Heart right ventricle (tissue), 16 donors: ENCODE measurements around the gene KCNH4. TPM values are rescaled to one million over a fixed set of nuclear protein-coding genes. Genes with fewer than 3 reads are reported as not detected.
"Not testable (repeated sequence)": the region's sequence is repeated elsewhere in the genome, so short reads cannot be mapped to it uniquely, and the experiment has no call there.

Experiments used
- ATAC-seq, 8 donors: fragments of 200-7000 bp; cut with Tn5 transposase; one replicate each; pipeline ENCODE4 v1.9.1; 2020; ENCODE audit warnings: mild to moderate bottlenecking in 8 of 8, moderate library complexity in 8 of 8, moderate number of reproducible peaks in 1 of 8
- DNase-seq, 2 donors: peaks; one replicate each; pipeline ENCODE4 v3.0.0-alpha.2; 2020
- H3K27ac ChIP-seq, 10 donors: fragments of 200-600 bp; sonication (generic) in 2 of 10; one replicate each; pipeline versions ENCODE4 v1.5.0 to v1.8.0; 2020 to 2022; ENCODE audit warnings: mild to moderate bottlenecking in 3 of 10
- H3K27me3 ChIP-seq, 7 donors: fragments of 200-600 bp; one replicate each; pipeline ENCODE4 v1.8.0; 2021 to 2022; ENCODE audit warnings: mild to moderate bottlenecking in 2 of 7
- H3K36me3 ChIP-seq, 9 donors: fragments of 200-600 bp; sonication (generic) in 1 of 9; one replicate each; pipeline versions ENCODE4 v1.5.0 to v1.8.0; 2020 to 2022; ENCODE audit warnings: mild to moderate bottlenecking in 2 of 9
- H3K4me1 ChIP-seq, 9 donors: fragments of 200-600 bp; sonication (generic) in 1 of 9; one replicate each; pipeline versions ENCODE4 v1.5.0 to v1.8.0; 2020 to 2022; ENCODE audit warnings: mild to moderate bottlenecking in 4 of 9
- H3K4me3 ChIP-seq, 10 donors: fragments of 200-600 bp; sonication (generic) in 2 of 10; one replicate each; pipeline versions ENCODE4 v1.5.0 to v1.8.0; 2020 to 2022; ENCODE audit warnings: mild to moderate bottlenecking in 7 of 10, moderate library complexity in 2 of 10
- H3K9me3 ChIP-seq, 11 donors: fragments of 200-600 bp in 10 of 11; sonication (generic) in 2 of 11; one replicate each; pipeline versions ENCODE4 v1.5.0 to v1.8.0; 2013 to 2022; ENCODE audit warnings: mild to moderate bottlenecking in 2 of 11, control low read depth in 1 of 11, moderate library complexity in 1 of 11
- CTCF ChIP-seq, 9 donors: fragments of 200-600 bp; sonication (generic) in 2 of 9; IDR thresholded peaks; one replicate each; pipeline versions ENCODE4 v1.5.0 to v1.8.0; 2021 to 2022; ENCODE audit warnings: antibody characterized with exemption in 9 of 9, mild to moderate bottlenecking in 5 of 9, moderate library complexity in 1 of 9
- WGBS, 2 donors: extraction: QIAGEN DNeasy Blood & Tissue Kit; methylation state at CpG; one replicate each; pipeline ENCODE4 v1.1.7; 2013; ENCODE audit warnings: inconsistent platforms in 1 of 2; 5-methylcytosine and 5-hydroxymethylcytosine counted together
- intact Hi-C, 10 donors: fragments of 100-400 bp; cut with DNase I; formaldehyde crosslinking; loops; one replicate each; pipeline versions ENCODE4 v1.11.1 to v1.14.2; 2022
- polyA plus RNA-seq, 2 donors: library from polyadenylated mRNA; stranded (reverse); fragments of 200-250 nt; gene quantifications; one replicate each; pipeline ENCODE4 v1.2.3, GENCODE V29; 2013
- total RNA-seq, 10 donors: library from RNA; stranded (reverse); fragmentation: NEBNext Ultra II Directional in 3 of 10; extraction: Animal tissue kit (Norgen Biotek cat#: 25700) in 3 of 10; gene quantifications; one replicate each; pipeline versions ENCODE4 v1.2.1 to v1.2.4, GENCODE V29; 2021 to 2023
- donor health status: Arrhythmogenic right ventricular cardiomyopathy.
- donor health status: ischemic (EF 13 %, LVEDD 7.1; RV severe dilation, severe dysfunction).
- donor health status: healthy with polysubstance abuse.
- donor health status: DM: no; HTN: yes; CAD: no.
- donor health status: DM: no; HTN: no; CAD: no.
- donor health status: ischemic (EF 25% LVEDD 6.9; RV normal size, moderate dysfunction).
- donor health status: ischemic (EF 25% LVEDD 5.7; RV mildly dilated, moderate dysfunction).
- donor health status: healthy.
- donor health status: DM: yes; HTN: yes; CAD: no.
- donor health status: Ischemic cardiomyopathy.
- donor health status: ischemic (EF 35%, LVEDD 5.7; RV mildly dilated, moderate dysfunction).
- donor health status: nonischemic (EF 11% LVEDD 7.7; RV severe dilation, severe dysfunction).
- donor health status: DM: yes; HTN: yes; CAD: no.
- donor health status: PGD.
- donor health status: ischemic (EF 29% LVEDD 5.4; RV normal size, mild dysfunction).
- donor health status: nonischemic (EF 23%, LVEDD 6.1; RV moderate dilation, normal function).

KCNH4 gene
- total and polyA plus RNA-seq, 12 donors = 0.06 to 0.29 (median 0.13) TPM; not detected in 4

GRCh38 chr17:42225646-42226045, 44.7 kb upstream of the KCNH4 start:
- Histone ChIP-seq H3K9me3 (no peaks in the 10 kb centered on the region), H3K27ac (no peak overlapping the region), H3K4me3 (no peak overlapping the region), H3K4me1 (peaks cover 4 to 32% (median 20%) of the 10 kb centered on the region in 9 donors), H3K36me3 (peaks cover 0 to 65% (median 17%) of the 10 kb centered on the region in 9 donors), H3K27me3 (no peaks in the 10 kb centered on the region)
- intact Hi-C loops = loop anchor here in 3 of 10 donors (10.0 kb wide), 2 partner anchors 49 to 59 kb away; partner anchors contain the start of genes STAT5A (in 2 of the 3) and STAT5B (in 1 of the 3)
- no peak for TF ChIP-seq CTCF (IDR thresholded peaks at IDR 0.05)
- ATAC-seq (no peak), DNase-seq (no peak)
- 88 to 98% methylated on average over 5 of the region's 5 CpGs for WGBS, 2 donors

GRCh38 chr17:42224651-42225050, 43.7 kb upstream of the KCNH4 start:
- 97 to 98% methylated on average over 6 of the region's 6 CpGs for WGBS, 2 donors
- no peak overlapping the region for H3K4me3 ChIP-seq
- DNase-seq = no peak
- no peaks in the 10 kb centered on the region for H3K27me3 ChIP-seq
- peaks cover 4 to 32% (median 20%) of the 10 kb centered on the region in 9 donors for H3K4me1 ChIP-seq
- peaks cover 0 to 73% (median 19%) of the 10 kb centered on the region in 9 donors for H3K36me3 ChIP-seq
- intact Hi-C loops = loop anchor here in 3 of 10 donors (10.0 kb wide), 2 partner anchors 50 to 60 kb away; partner anchors contain the start of genes STAT5A (in 2 of the 3) and STAT5B (in 1 of the 3)
- no peak overlapping the region for H3K27ac ChIP-seq
- no peak for TF ChIP-seq CTCF (IDR thresholded peaks at IDR 0.05)
- ATAC-seq = no peak
- no peaks in the 10 kb centered on the region for H3K9me3 ChIP-seq

GRCh38 chr17:42221886-42222745, 41.2 kb upstream of the KCNH4 start:
- WGBS, 2 donors = 60 to 62% methylated on average over 3 of the region's 3 CpGs
- Histone ChIP-seq H3K9me3 (no peaks in the 10 kb centered on the region), H3K27ac (no peak overlapping the region), H3K4me1 (peaks cover under 1 to 13% (median 4%) of the 10 kb centered on the region in 9 donors), H3K4me3 (no peak overlapping the region), H3K36me3 (peaks cover 0 to 91% (median 29%) of the 10 kb centered on the region in 9 donors), H3K27me3 (no peaks in the 10 kb centered on the region)
- peak in 5 of 8 donors; percentile 4 to 68 (median 45) for ATAC-seq
- DNase-seq = no peak
- intact Hi-C loops = loop anchor here in 3 of 10 donors (10.0 kb wide), 2 partner anchors 53 to 63 kb away; partner anchors contain the start of genes STAT5A (in 2 of the 3) and STAT5B (in 1 of the 3)
- TF ChIP-seq CTCF (IDR thresholded peaks at IDR 0.05) = peak in 8 of 9 donors; percentile 8 to 59 (median 48)

- H3K27me3 ChIP-seq, ATAC-seq, H3K27ac ChIP-seq, H3K4me1 ChIP-seq, DNase-seq, H3K9me3 ChIP-seq, H3K4me3 ChIP-seq: not testable (repeated sequence)
- WGBS, 2 donors = 100% methylated on average over 1 of the region's 17 CpGs; no CpG with 5 or more reads in 1 of the 2 donors
- H3K36me3 ChIP-seq = peaks cover 0 to 94% (median 50%) of the 10 kb centered on the region in 9 donors
- intact Hi-C loops = loop anchor here in 2 of 10 donors (10.0 kb wide), 2 partner anchors 306 to 736 kb away; no protein-coding TSS in a partner anchor
These were observed 38.3 kb upstream of the KCNH4 start for GRCh38 chr17:42219280-42219679.
